Renal cortical epithelial cell (primary cell): ENCODE results near the gene TMEM208. TPM values are rescaled to one million over a fixed set of nuclear protein-coding genes. Genes with fewer than 3 reads are reported as not detected.

Experiments
- DNase-seq: peaks from one replicate; pipeline ENCODE4 v3.0.0-alpha.2; 2011; ENCODE audit warnings: low read depth
- total RNA-seq: library from RNA; depleted of rRNA; stranded (reverse); fragments of >200 nt; gene quantifications from 2 replicates; pipeline ENCODE4 v1.2.3, GENCODE V29; 2014

Gene TMEM208
- total RNA-seq, 1 donor from 2014 or later, result 22.0 TPM

GRCh38 chr16:67209565-67209964 is 17.4 kb upstream of the TMEM208 start:
- no peak for DNase-seq

DNA sequence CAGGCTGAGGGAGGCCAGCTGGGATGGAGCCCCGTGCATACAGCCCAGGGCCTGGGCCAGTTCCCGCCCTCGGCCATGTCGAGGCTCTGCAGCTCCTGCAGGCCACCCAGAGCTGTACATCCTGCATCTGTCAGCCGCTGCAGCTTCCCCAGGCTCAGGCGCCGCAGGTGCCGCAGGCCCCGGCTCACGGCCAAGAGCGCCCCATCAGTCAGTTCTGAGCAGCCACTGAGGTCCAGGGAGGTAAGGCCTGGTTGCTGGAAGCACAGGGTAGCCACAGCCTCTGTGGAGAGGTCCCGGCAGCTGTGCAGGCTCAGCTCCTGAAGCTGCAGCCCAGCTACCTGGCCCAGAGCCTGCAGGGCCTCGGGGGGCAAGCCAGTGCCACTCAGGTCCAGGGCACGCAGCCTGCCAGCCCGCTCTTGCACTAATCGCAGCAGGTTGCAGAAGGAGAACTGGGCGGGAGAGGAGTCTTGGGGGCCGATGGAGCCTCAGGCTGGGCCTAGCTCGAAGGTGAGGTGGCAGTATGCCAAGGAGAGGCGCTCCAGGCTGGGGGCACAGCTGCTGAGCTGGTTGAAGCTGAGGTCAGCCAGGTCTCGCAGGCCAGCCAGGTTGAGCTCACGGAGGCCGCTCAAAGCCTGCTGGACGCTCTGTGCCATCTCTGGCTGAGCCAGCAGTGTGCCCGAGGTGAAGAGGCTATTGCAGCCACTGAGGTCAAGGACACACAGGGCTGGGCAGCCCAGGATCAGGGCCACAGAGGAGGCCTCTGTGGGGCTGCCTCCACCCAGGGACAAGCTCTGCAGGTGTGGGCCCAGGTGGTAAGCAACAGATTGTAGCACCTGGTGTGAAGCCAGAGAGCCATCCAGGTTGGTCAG is 16.6 kb upstream of the TMEM208 start:
- no peak for DNase-seq

DNA sequence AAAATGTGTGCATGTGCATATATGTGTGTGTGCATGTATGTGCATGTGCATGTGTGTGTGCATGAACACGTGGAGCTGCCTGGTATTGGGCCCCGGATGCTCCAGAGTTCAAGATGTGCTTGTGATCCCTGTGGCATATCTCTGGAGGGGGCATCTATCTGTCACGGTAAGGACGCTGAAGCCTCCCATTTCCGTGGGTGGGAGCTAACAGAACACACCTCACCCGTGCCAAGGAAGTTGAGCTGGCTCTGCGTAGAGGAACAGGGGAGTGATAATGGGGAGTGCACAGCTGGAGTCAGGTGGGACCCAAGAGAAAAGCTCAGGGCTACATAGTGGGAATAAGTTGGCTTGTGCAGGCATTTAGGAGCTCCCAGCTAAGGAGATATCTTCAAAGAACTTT is 15.3 kb upstream of the TMEM208 start:
- no peak for DNase-seq

DNA sequence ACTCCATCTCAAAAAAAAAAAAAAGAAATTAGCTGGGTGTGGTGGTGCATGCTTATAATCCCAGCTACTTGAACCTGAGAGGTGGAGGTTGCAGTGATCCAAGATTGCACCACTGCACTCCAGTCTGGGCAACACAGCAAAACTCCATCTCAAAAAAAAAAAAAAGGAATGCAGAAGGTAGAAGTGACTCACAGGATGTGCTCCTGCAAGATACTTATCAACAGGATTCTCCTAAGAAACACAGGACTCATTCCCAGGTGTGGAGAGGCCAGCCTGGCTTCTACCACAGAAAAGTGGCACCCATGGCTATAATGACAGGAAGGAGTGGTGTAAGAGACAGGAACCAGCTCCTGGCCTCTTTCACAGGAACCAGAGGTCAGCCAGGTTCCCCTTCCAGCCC is 14.2 kb upstream of the TMEM208 start:
- DNase-seq, result peak; percentile 32

DNA sequence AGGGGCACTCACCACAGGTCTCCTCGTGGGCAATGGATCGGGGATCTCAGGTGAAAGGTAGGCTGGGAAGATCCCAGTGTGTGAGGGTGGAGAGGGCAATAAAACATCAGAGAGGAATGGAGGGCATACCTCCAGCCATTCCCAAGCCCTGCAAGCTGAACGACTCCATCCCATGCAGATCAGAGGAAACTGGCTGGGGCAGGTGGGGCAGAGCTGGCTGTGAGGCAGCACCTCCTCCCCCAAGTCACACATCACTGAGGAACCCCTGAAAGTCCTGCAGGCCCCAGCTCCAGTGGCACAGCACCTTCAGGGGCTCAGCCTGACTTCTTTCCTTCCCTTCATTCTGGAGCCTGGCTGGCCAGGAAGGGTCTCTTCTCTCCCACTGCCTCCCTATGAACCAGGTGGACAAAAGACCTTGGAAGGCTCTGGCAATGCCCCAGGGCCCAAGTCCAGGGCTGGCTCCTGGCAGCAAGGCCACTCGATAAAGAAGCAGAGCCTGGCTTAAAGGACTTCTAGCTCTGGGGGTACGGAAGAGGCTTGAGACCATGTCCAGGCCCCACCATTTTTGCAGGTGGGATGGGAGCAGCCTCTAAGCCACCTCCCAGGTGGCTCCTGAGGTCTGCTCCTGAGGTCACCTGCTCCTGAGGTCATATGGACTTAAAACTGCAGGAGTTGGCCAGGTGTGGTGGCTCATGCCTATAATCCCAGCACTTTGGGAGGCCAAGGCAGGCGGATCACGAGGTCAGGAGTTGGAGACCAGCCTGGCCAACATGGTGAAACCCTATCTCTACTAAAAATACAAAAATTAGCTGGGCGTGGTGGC is 13.5 kb upstream of the TMEM208 start:
- no peak for DNase-seq

DNA sequence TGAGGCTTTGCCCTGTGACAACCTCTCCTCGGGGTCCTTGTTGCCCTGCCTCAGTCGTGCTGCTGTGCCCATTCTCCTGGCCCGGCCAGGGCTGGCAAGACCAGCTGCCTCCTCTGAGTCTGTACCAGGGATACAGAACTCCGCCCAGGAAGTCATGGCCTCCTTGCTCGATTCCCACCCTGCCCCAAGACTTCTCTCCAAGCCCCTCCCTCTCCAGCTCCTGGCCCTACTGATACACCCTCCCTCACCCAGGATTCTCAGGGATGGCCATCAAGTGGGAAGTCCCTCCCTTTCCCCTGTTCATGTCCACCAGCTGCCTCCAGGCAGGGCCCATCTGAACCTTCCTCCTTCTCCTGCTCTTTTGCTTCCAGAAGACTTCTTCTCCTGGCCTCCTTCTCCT is 11.2 kb upstream of the TMEM208 start:
- no peak for DNase-seq

- no peak for DNase-seq
Observed at GRCh38 chr16:67216612-67217490, 10.1 kb upstream of the TMEM208 start.

DNA sequence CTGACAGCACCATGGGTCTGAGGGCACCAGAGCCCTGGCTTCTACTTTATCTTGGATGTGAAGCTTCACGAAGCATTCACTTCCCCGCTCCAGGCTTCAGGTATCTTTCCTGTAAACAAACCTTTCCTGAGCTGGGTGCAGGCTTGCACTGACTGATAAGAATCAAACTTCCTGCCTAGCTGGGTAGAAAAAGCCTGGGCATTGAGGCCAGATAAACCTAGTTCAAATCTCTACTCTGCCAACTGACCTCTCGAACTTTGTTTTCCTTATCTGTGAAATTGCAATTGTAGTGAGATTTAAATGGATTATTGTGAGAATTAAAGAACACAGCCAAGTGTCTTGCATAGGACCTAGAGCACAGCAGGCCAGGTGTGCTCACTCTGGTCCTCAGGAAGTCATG is 2.9 kb upstream of the TMEM208 start:
- DNase-seq, result no peak

GRCh38 chr16:67226295-67226803 is 581 bp upstream of the TMEM208 start:
- DNase-seq, result no peak

GRCh38 chr16:67227567-67227921 is 614 bp downstream of the TMEM208 start:
- DNase-seq, result no peak

DNA sequence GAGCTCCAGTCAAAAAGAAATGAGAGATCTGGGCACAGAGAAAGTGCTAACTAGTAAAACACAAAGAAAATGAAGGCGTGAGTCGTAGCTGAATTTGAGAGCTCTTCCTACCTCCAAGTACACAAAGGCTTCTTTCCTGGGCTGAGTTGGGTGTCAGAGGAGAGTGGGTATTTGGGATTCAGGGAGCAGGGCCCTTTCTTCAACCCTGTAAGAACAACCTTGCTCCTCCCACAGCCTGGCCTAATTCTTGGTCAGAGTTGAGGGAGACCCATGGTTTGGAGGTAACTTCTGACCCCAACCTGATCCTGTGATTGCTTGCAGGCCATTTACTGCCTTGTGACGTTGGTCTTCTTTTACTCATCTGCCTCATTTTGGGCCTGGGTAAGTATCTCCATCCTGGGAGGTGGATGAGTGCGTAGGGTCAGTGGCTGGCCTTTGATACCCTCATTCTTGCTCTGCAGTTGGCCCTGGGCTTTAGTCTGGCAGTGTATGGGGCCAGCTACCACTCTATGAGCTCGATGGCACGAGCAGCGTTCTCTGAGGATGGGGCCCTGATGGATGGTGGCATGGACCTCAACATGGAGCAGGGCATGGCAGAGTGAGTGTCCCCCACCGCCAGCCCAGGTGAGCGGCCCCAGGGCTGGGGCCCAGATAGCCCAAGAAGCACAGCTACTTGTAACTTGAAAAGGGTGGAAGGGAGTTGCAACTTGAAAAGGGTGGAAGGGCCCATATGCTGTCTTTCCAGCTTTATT is 1.3 kb downstream of the TMEM208 start:
- no peak for DNase-seq

GRCh38 chr16:67228905-67229304 is 2.0 kb downstream of the TMEM208 start:
- DNase-seq, result no peak

- no peak for DNase-seq
Observed at GRCh38 chr16:67229906-67230808, 3.2 kb downstream of the TMEM208 start.

GRCh38 chr16:67230809-67231660 is 4.1 kb downstream of the TMEM208 start:
- no peak for DNase-seq

DNA sequence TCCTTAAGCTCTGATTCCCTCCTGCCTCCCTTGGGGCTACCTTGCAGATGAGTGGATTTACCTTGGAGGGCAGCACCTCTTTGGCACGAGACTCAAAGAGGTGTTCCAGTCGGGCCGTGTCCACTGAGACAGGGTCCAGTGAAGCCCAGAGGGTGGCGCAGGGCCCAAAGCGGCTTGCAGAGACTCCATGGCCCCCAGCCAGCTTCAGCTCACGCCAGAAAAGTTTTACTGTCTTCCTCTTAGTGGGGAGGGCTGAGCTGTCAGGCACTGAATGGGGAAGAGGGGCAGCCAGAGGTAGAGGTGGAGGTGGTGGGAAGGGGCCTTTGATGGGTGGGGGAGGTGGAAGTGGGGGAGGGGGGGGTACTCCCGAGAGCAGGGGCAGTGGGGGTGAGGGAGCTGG is 6.7 kb downstream of the TMEM208 start:
- DNase-seq, result no peak

DNA sequence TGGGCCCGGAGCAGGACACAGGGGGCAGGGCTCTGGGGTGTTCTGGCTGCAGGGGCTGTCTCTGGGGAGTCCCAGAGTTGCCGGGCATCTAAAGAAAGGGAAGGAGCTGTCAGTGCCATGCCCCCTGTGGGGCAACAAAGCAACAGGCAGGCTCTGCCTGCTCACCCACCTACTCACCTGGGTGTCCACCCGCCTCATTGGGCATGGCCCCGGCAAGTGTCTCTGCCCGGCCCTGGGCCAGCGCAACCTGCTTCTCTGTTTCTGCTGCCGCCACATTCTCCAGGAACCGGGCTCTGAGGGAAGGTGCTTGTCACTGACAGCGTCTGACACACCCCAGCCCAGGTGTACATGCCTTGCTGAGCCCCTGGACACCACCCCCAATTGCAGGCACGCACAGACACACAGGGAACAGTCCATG is 7.3 kb downstream of the TMEM208 start:
- DNase-seq, result no peak

DNA sequence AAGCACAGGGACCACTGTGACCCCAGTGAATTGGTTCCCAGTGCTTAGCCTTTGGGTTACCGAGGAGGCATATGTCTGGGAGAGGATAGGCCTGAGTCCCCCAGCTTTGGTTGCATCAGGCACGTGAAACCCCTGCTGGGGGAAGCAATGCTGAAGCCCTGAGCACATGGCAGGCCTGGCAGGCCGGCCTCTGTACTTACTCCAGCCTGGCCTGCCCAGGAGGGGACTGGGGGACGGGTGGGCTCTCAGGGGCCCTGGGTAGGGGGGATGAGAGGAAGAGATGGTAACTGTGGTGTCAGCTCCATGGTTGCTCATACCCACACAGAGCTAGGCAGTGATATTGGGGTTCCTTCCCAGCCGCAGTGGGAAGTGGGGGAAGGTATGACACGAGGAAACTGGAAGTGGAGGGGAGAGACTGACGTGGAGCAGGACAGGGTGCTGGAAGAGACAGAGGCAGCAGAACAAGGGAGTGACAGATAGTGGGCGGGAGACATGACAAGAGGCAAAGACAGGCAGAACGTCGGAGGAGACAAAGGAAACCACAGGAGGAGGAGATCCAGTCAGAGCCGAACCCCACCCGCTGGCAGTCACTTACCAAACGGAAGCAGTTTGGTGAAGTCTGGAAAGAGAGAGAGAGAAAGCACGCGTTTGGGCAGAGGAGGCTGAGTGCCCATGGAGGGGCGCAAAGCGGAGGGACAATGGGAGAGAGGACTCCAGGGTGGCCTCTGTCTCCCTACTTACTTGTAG is 9.1 kb downstream of the TMEM208 start:
- no peak for DNase-seq
